Measurements from ENCODE around the gene DOCK9.

Gene DOCK9

GRCh38 chr13:98795220-98795619 lies 182.6 kb downstream of the DOCK9 start:
- no peak for DNase-seq (ENCODE audit: low read depth)

GRCh38 chr13:98794498-98794897 lies 183.4 kb downstream of the DOCK9 start:
- DNase-seq (ENCODE audit: low read depth), result no peak

- no peak for DNase-seq (ENCODE audit: low read depth)
Observed at GRCh38 chr13:98792785-98793495, 184.9 kb downstream of the DOCK9 start.

- no peak for DNase-seq (ENCODE audit: low read depth)
Observed at GRCh38 chr13:98792321-98792720, 185.5 kb downstream of the DOCK9 start.

- no peak for DNase-seq (ENCODE audit: low read depth)
Observed at GRCh38 chr13:98791611-98792010, 186.3 kb downstream of the DOCK9 start.

DNA sequence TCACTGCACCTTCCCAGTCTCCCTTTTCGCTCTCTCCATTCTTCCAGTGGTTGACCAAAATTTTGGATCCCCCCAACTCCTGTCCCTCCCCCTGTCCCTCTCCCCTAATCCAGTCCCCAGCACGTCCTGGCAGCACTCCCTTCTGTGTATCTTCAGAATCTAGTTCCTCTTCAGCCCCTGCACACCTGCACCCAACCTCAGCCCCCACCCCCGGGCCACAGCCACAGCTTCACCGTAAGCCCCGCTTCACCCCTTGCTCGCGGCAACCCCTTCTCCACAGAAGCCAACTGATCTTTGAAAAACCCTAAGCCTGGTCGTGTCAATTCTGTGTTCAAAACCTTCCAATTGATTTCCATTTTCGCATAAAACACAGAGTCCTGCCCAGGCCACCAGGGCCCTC lies 189.9 kb downstream of the DOCK9 start:
- DNase-seq (ENCODE audit: low read depth), result no peak

- DNase-seq (ENCODE audit: low read depth), result no peak
Observed at GRCh38 chr13:98787173-98787572, 190.7 kb downstream of the DOCK9 start.

GRCh38 chr13:98786023-98786422 lies 191.8 kb downstream of the DOCK9 start:
- no peak for DNase-seq (ENCODE audit: low read depth)

DNA sequence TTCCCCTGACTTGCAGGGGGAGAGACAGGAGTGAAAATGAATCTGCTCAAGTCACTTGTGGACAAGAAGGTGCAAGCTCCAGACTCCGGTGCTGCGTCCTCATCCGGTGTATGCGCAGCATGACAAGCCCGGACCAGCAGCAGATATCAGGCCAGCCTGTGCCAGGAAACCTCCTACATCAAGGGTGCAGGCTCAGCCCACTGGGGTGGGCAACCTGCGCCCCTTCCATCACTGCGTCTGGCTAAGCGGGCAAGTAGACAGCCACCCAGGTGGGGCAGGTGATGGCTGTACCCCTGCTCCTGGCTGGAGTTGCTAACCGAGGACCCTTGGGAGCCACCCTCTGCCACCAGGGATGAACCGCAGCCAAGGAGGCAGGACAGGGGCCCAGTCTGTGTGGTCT lies 192.5 kb downstream of the DOCK9 start:
- no peak for DNase-seq (ENCODE audit: low read depth)

DNA sequence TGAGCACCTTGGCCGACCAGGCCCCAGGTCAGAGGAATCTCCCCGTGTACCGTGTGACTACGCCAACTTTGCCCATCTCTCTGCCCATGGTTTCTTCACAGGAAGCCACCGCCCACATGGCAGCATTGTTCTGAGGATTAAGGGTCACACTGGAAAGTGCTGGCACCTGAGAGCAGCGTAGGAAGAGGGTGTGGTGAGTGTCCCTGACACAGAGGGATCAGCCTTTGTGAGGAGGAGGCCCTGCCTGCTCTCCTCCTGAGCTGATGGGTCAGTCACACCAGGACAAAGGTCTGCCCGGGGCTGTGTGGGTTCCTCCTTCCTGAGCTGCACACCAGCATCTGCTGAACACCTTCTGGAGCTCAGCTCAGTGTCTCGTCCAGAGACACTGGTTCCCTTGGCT lies 193.2 kb downstream of the DOCK9 start:
- no peak for DNase-seq (ENCODE audit: low read depth)

GRCh38 chr13:98783856-98784478 lies 193.9 kb downstream of the DOCK9 start:
- DNase-seq (ENCODE audit: low read depth), result no peak

GRCh38 chr13:98782654-98783053 lies 195.2 kb downstream of the DOCK9 start:
- peak; percentile 73 for DNase-seq (ENCODE audit: low read depth)

DNA sequence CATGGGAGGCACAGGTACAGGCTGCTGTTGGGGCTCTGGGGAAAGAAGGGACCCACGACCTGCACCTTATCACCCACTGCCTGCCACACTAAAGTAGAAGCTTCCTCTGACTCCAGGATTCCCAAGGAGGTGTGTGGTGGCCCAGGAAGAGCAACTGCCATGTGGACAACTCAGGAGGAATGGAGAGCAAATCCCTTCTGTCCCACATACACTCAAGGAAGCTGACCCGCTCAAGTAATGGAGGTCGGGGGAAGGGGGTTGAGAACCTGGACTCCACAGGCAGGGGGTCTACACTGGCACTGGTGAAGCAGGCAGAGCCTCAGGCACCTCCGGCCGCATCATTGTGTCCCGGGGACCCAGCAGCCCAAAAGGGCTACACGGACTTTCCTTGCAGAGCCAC lies 196.0 kb downstream of the DOCK9 start:
- DNase-seq (ENCODE audit: low read depth), result no peak

- DNase-seq (ENCODE audit: low read depth), result no peak
Observed at GRCh38 chr13:98781470-98781869, 196.4 kb downstream of the DOCK9 start.

DNA sequence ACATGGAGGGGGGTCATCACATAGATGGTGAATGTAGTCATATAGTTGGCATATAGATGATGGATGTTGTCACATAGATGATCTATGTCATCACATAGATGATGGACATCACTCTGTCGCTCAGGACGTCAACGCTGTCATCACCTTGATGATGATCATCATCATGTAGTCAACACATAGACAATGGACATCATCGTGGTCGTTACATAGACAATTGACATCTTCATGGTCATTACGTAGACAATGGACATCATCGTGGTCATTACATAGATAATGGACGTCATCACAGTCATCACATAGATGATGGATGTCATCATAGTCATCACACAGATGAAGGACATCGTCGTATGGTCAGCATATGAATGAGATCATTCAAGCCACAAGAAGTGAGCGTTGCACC lies 196.8 kb downstream of the DOCK9 start:
- no peak for DNase-seq (ENCODE audit: low read depth)

- no peak for DNase-seq (ENCODE audit: low read depth)
Observed at GRCh38 chr13:98780451-98780850, 197.4 kb downstream of the DOCK9 start.

DNA sequence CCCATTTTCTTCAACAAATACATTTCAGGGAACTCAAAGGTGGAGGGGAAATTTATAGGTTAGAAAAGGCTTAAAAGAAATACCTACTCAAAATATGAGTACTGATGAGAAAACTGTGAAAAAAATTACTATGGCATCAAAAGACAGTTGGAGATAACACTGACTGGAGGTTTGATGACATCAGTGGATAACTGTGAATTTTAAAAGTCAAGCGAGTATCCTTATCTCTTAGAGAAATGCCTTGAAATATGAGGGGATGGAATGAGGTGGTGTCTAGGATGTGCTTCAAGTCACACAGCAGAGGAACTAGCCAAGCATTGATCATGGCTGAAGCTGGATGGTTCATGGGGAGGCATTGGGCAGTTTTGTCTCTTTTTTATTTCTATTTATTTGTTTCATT lies 198.2 kb downstream of the DOCK9 start:
- no peak for DNase-seq (ENCODE audit: low read depth)

GRCh38 chr13:98778749-98779148 lies 199.1 kb downstream of the DOCK9 start:
- DNase-seq (ENCODE audit: low read depth), result peak; percentile 42

DNA sequence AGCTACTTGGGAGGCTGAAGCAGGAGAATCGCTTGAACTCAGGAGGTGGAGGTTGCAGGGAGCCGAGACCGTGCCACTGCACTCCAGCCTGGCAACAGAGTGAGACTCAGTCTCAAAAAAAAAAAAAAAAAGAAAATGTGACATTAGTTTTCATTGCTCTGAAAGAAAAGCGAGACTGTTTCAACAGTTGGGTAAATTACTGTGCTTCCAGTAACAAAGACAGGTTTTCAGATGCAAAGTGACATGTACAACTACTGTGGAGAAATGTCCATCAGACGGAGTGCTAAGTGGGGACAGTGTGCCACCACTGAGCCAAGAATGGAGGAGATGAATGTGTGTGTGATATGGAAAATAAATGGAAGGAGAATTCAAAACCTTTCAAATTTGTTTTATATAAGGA lies 201.2 kb downstream of the DOCK9 start:
- DNase-seq (ENCODE audit: low read depth), result no peak

DNA sequence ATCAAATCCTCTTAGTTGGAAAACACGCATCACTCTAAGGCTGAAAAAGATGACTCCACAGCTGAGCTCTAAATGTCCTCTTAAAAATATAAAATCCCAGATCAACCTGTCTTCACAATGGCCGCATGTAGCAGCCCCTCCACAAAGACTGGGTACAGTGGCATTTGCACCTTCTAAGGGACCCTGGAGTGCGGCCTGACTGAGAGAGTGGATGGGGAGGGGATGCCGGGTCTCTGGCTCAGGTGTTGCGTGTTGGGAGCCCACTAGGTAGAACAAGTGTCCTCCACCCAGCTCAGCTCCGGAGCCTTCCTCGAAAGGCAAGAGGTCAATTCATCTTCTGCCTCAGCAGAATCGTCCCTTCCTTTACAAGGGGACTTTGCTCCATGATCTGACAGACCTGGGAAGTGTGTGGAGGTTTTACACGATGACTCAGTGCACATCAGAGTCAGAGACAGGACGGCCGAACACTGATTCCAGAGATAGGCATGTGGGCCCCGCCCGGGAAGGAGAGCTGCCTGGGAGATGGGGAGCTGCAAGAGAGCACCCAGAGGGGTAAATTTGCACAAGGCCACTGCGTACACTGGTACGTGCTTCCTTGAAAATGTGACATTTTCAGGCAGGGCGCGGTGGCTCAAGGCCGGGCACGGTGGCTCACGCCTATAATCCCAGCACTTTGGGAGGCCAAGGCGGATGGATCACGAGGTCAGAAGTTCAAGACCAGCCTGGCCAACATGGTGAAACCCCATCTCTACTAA lies 201.8 kb downstream of the DOCK9 start:
- DNase-seq (ENCODE audit: low read depth), result peak; percentile 93

DNA sequence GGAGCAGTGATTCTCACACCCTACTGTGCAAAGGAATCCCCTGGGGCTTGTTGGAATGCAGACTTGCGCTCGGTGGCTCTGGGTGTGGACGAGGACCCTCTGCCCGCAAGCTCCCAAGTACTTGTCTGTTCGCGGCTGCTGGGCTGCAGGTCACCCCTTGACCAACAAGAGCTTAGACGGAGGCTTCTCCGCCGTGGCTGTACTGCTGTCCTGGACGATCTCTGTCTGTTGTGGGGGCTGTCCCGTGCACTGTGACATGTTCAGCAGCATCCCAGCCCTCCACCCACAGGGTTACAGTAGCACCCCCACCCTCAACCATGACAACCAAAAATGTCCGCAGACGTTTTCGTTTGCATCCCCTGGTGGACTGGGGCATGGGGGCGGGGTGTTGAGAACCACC lies 202.5 kb downstream of the DOCK9 start:
- no peak for DNase-seq (ENCODE audit: low read depth)

- no peak for DNase-seq (ENCODE audit: low read depth)
Observed at GRCh38 chr13:98774776-98775175, 203.1 kb downstream of the DOCK9 start.

DNA sequence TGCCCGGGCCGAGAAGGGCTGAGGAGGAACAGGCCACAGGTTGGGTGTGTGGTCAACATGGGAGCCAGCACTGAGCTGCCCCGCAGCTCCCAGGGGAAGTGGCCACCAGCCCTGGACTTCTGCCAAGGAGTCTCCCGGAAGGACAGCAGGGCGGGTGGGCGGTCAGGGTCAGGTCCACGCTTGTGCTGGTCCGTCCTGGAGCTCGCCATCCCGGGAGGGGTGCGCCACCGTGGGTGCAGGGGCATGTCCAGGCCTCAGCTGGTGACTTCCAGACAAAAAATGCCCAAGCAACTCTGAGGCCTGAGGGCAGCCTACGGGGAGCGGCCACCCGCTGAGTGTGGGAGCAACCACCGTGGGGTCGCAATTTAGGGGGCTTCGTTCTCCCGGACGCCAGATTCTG lies 203.9 kb downstream of the DOCK9 start:
- DNase-seq (ENCODE audit: low read depth), result no peak

All from iris pigment epithelial cell (primary cell).